OCI-LY7 (cell line): ENCODE data around the gene BARX1. TPM values are rescaled to one million over a fixed set of nuclear protein-coding genes. Genes with fewer than 3 reads are reported as not detected.

ENCODE experiments used
- BruUV-seq: library from RNA; stranded (reverse); fragments of 400-500 nt; replicated peaks from 2 replicates; lab custom pipeline; 2021; lab: Mats Ljungman, UMichigan
- CTCF ChIA-PET: fragments of 300-600 bp; sonication (Branson Sonifier 250); formaldehyde crosslinking; loops from one replicate; lab custom pipeline; 2022; ENCODE audit warnings: antibody characterized with exemption; ENCODE audit not compliant: unreplicated experiment; lab: Charles Lee
- POLR2A ChIA-PET: fragments of 300-600 bp; sonication (Branson Sonifier 250); formaldehyde crosslinking; loops from one replicate; lab custom pipeline; 2022; ENCODE audit warnings: antibody characterized with exemption; lab: Charles Lee
- DNase-seq: peaks from one replicate; pipeline ENCODE4 v3.0.0-alpha.2; 2015; ENCODE audit warnings: low spot score
- H2AFZ ChIP-seq: fragments of 200-600 bp; sonication (generic), shearing (Covaris generic); 2 replicates; pipeline ENCODE4 v1.6.1; 2014; ENCODE audit warnings: mild to moderate bottlenecking, antibody characterized with exemption, low read length, moderate library complexity
- H3K27ac ChIP-seq: fragments of 200-600 bp; sonication (generic); 2 replicates; pipeline ENCODE4 v1.5.1; 2014; ENCODE audit warnings: mixed run types, low read depth, mild to moderate bottlenecking, moderate library complexity, low read length, inconsistent platforms; ENCODE audit not compliant: poor library complexity, severe bottlenecking
- H3K36me3 ChIP-seq: fragments of 200-600 bp; sonication (generic); 2 replicates; pipeline ENCODE4 v1.6.1; 2014; ENCODE audit warnings: mild to moderate bottlenecking, antibody characterized with exemption, low read length, moderate library complexity, mixed read lengths; ENCODE audit not compliant: insufficient read depth
- H3K4me1 ChIP-seq: fragments of 200-600 bp; sonication (generic); 2 replicates; pipeline ENCODE4 v1.5.1; 2014; ENCODE audit warnings: mild to moderate bottlenecking, low read length; ENCODE audit not compliant: insufficient read depth, poor library complexity, severe bottlenecking
- H3K4me2 ChIP-seq: fragments of 200-600 bp; sonication (generic); 2 replicates; pipeline ENCODE4 v1.6.1; 2014; ENCODE audit warnings: mild to moderate bottlenecking, low read length
- H3K4me3 ChIP-seq: fragments of 200-600 bp; sonication (generic); 2 replicates; pipeline ENCODE4 v1.5.1; 2014; ENCODE audit warnings: mild to moderate bottlenecking, low read depth, low read length; ENCODE audit not compliant: poor library complexity, severe bottlenecking
- H3K79me2 ChIP-seq: fragments of 200-600 bp; sonication (generic); 2 replicates; pipeline ENCODE4 v1.6.1; 2016; ENCODE audit warnings: low read depth, mild to moderate bottlenecking, low read length, moderate library complexity, mixed read lengths; ENCODE audit not compliant: insufficient read depth
- H3K9me2 ChIP-seq: fragments of 200-600 bp; sonication (generic); 2 replicates; pipeline ENCODE4 v1.6.1; 2016; ENCODE audit warnings: mild to moderate bottlenecking, low read length, mixed read lengths; ENCODE audit not compliant: insufficient read depth
- H3K9me3 ChIP-seq: fragments of 200-600 bp; sonication (generic); 2 replicates; pipeline ENCODE4 v1.6.1; 2014; ENCODE audit warnings: mild to moderate bottlenecking, mixed run types, low read length, mixed read lengths
- H4K20me1 ChIP-seq: fragments of 200-600 bp; sonication (generic); 2 replicates; pipeline ENCODE4 v1.6.1; 2014; ENCODE audit warnings: mild to moderate bottlenecking, antibody characterized with exemption, low read length, moderate library complexity, mixed read lengths; ENCODE audit not compliant: insufficient read depth
- CTCF ChIP-seq: fragments of 200-600 bp; sonication (generic); conservative IDR thresholded peaks from 2 replicates; pipeline ENCODE4 v1.5.1; 2014; ENCODE audit warnings: mild to moderate bottlenecking, antibody characterized with exemption, low read length, moderate library complexity, mixed read lengths
- EZH2phosphoT487 ChIP-seq: fragments of 200-600 bp; sonication (generic); IDR thresholded peaks from 2 replicates; pipeline ENCODE4 v1.6.1; 2018; ENCODE audit warnings: low read depth, borderline replicate concordance, mild to moderate bottlenecking, mixed run types, antibody characterized with exemption, low read length, moderate library complexity, mixed read lengths
- intact Hi-C: fragments of 100-400 bp; cut with micrococcal nuclease; formaldehyde crosslinking; loops from one replicate; pipeline ENCODE4 v1.10.0; 2022; ENCODE audit not compliant: unreplicated experiment
- total RNA-seq, 2 experiments: library from RNA; depleted of rRNA in 1 of 2; stranded (reverse); fragments of >200 nt in 1 of 2; shearing (Covaris generic) in 1 of 2; gene quantifications; 2 replicates each; pipeline ENCODE4 v1.2.3, GENCODE V29; 2014 to 2022

The BARX1 gene
- total RNA-seq, 2 experiments from 2014 or later: not detected

GRCh38 chr9:93952784-93953495, 2.2 kb downstream of the BARX1 start:
- CTCF ChIA-PET: no interaction called here
- no peaks in the 10 kb centered on the region for H3K36me3 ChIP-seq
- H3K4me1 ChIP-seq: no peaks in the 10 kb centered on the region
- intact Hi-C loops: no loop called here
- no TSS peak for BruUV-seq
- no peaks in the 10 kb centered on the region for H3K79me2 ChIP-seq
- H3K4me3 ChIP-seq: no peak overlapping the region
- DNase-seq: no peak
- H2AFZ ChIP-seq: no peak overlapping the region
- no peak overlapping the region for H3K27ac ChIP-seq
- no peaks in the 10 kb centered on the region for H3K9me3 ChIP-seq
- H3K9me2 ChIP-seq: no peaks in the 10 kb centered on the region
- no peaks in the 10 kb centered on the region for H4K20me1 ChIP-seq
- TF ChIP-seq CTCF (no peak), EZH2phosphoT487 (no peak)
- POLR2A ChIA-PET: no interaction called here
- H3K4me2 ChIP-seq: no peak overlapping the region

GRCh38 chr9:93952119-93952783, 2.9 kb downstream of the BARX1 start:
- Histone ChIP-seq H3K9me3 (no peaks in the 10 kb centered on the region), H3K4me3 (no peak overlapping the region), H3K27ac (no peak overlapping the region), H2AFZ (no peak overlapping the region), H3K79me2 (no peaks in the 10 kb centered on the region), H3K4me2 (no peak overlapping the region), H3K36me3 (no peaks in the 10 kb centered on the region), H3K4me1 (no peaks in the 10 kb centered on the region), H3K9me2 (no peaks in the 10 kb centered on the region), H4K20me1 (no peaks in the 10 kb centered on the region)
- no peak for TF ChIP-seq EZH2phosphoT487
- TF ChIP-seq CTCF: no peak
- intact Hi-C loops: no loop called here
- BruUV-seq: no TSS peak
- no peak for DNase-seq
- ChIA-PET CTCF (no interaction called here), POLR2A (no interaction called here)

- no peak overlapping the region for H3K27ac ChIP-seq
- no peak for TF ChIP-seq CTCF
- TF ChIP-seq EZH2phosphoT487: no peak
- H3K79me2 ChIP-seq: no peaks in the 10 kb centered on the region
- no peaks in the 10 kb centered on the region for H3K4me1 ChIP-seq
- CTCF ChIA-PET: no interaction called here
- H3K9me3 ChIP-seq: no peaks in the 10 kb centered on the region
- no peaks in the 10 kb centered on the region for H3K9me2 ChIP-seq
- no TSS peak for BruUV-seq
- DNase-seq: no peak
- no peaks in the 10 kb centered on the region for H3K36me3 ChIP-seq
- H2AFZ ChIP-seq: no peak overlapping the region
- intact Hi-C loops: no loop called here
- H3K4me2 ChIP-seq: no peak overlapping the region
- H3K4me3 ChIP-seq: no peak overlapping the region
- POLR2A ChIA-PET: no interaction called here
- H4K20me1 ChIP-seq: no peaks in the 10 kb centered on the region
These were observed 3.5 kb downstream of the BARX1 start for GRCh38 chr9:93951655-93952118.
